Left ventricle myocardium inferior (tissue), 1 donor: ENCODE results near the gene TEAD1. TPM values are rescaled to one million over a fixed set of nuclear protein-coding genes. Genes with fewer than 3 reads are reported as not detected.
A peak's percentile ranks its signal among the peaks of the same experiment; 100 is the strongest.

Experiments
- DNase-seq: peaks from one replicate; pipeline ENCODE4 v3.0.0-alpha.2; 2020
- H3K27ac ChIP-seq: fragments of 200-600 bp; replicated peaks from 2 replicates; pipeline ENCODE4 v1.8.0; 2021
- H3K27me3 ChIP-seq: fragments of 200-600 bp; 2 replicates; pipeline ENCODE4 v1.8.0; 2021; ENCODE audit warnings: low read depth
- H3K36me3 ChIP-seq: fragments of 200-600 bp; 2 replicates; pipeline ENCODE4 v1.8.0; 2021
- H3K4me1 ChIP-seq: fragments of 200-600 bp; 2 replicates; pipeline ENCODE4 v1.8.0; 2021
- H3K4me3 ChIP-seq: fragments of 200-600 bp; 2 replicates; pipeline ENCODE4 v1.8.0; 2021; ENCODE audit warnings: mild to moderate bottlenecking, moderate library complexity
- H3K9me3 ChIP-seq: fragments of 200-600 bp; replicated peaks from 2 replicates; pipeline ENCODE4 v1.8.0; 2021
- CTCF ChIP-seq: fragments of 200-600 bp; IDR thresholded peaks from 2 replicates; pipeline ENCODE4 v1.8.0; 2021; ENCODE audit warnings: antibody characterized with exemption, mild to moderate bottlenecking, borderline replicate concordance
- intact Hi-C: fragments of 100-400 bp; cut with micrococcal nuclease; formaldehyde crosslinking; loops from one replicate; pipeline ENCODE4 v1.11.0; 2022
- total RNA-seq: library from RNA; stranded (reverse); fragmentation: NEBNext Ultra II Directional; extraction: Animal tissue kit (Norgen Biotek cat#: 25700); gene quantifications from one replicate; pipeline ENCODE4 v1.2.1, GENCODE V29; 2021
- donor health status: DM: no; HTN: yes; CAD: no; lungs with severe emphysema.

TEAD1 gene
- total RNA-seq, 1 donor from 2014 or later = 121 TPM

GRCh38 chr11:12689029-12689755, 15.0 kb downstream of the TEAD1 start:
- DNase-seq = no peak
- no peaks in the 10 kb centered on the region for H3K9me3 ChIP-seq
- H3K4me1 ChIP-seq = peaks cover 99% of the 10 kb centered on the region
- peak overlapping the region; percentile 6 for H3K4me3 ChIP-seq
- intact Hi-C loops = loop anchor here (10.0 kb wide), 1 partner anchor 136 kb away; no protein-coding TSS in a partner anchor
- no peaks in the 10 kb centered on the region for H3K36me3 ChIP-seq
- H3K27ac ChIP-seq = peak overlapping the region; percentile 92
- no peaks in the 10 kb centered on the region for H3K27me3 ChIP-seq
- no peak for TF ChIP-seq CTCF

- H3K27me3 ChIP-seq = no peaks in the 10 kb centered on the region
- H3K9me3 ChIP-seq = no peaks in the 10 kb centered on the region
- peak overlapping the region; percentile 92 for H3K27ac ChIP-seq
- no peak for DNase-seq
- intact Hi-C loops = no loop called here
- peaks cover 99% of the 10 kb centered on the region for H3K4me1 ChIP-seq
- H3K4me3 ChIP-seq = no peak overlapping the region
- H3K36me3 ChIP-seq = no peaks in the 10 kb centered on the region
- TF ChIP-seq CTCF = no peak
These were observed 16.4 kb downstream of the TEAD1 start for GRCh38 chr11:12690663-12691062.

- Histone ChIP-seq H3K4me3 (no peak overlapping the region), H3K9me3 (no peaks in the 10 kb centered on the region), H3K4me1 (peaks cover 99% of the 10 kb centered on the region), H3K36me3 (no peaks in the 10 kb centered on the region), H3K27ac (peak overlapping the region; percentile 92), H3K27me3 (no peaks in the 10 kb centered on the region)
- intact Hi-C loops = no loop called here
- DNase-seq = no peak
- TF ChIP-seq CTCF = no peak
These were observed 17.3 kb downstream of the TEAD1 start for GRCh38 chr11:12691473-12691872.

- H3K27ac ChIP-seq = peak overlapping the region; percentile 92
- H3K27me3 ChIP-seq = no peaks in the 10 kb centered on the region
- no peak for TF ChIP-seq CTCF
- intact Hi-C loops = no loop called here
- peak; percentile 85 for DNase-seq
- no peaks in the 10 kb centered on the region for H3K36me3 ChIP-seq
- H3K9me3 ChIP-seq = no peaks in the 10 kb centered on the region
- H3K4me3 ChIP-seq = peak overlapping the region; percentile 51
- peaks cover 98% of the 10 kb centered on the region for H3K4me1 ChIP-seq
These were observed 18.2 kb downstream of the TEAD1 start for GRCh38 chr11:12692229-12693075.

GRCh38 chr11:12693094-12693478, 18.9 kb downstream of the TEAD1 start:
- peak overlapping the region; percentile 51 for H3K4me3 ChIP-seq
- peaks cover 97% of the 10 kb centered on the region for H3K4me1 ChIP-seq

More at GRCh38 chr11:12693094-12693478, 18.9 kb downstream of the TEAD1 start:
- H3K27ac ChIP-seq = peak overlapping the region; percentile 92
- no peaks in the 10 kb centered on the region for H3K27me3 ChIP-seq
- no peaks in the 10 kb centered on the region for H3K36me3 ChIP-seq
- no peak for TF ChIP-seq CTCF
- intact Hi-C loops = no loop called here
- H3K9me3 ChIP-seq = no peaks in the 10 kb centered on the region
- DNase-seq = no peak
